ENCODE data around the gene ARHGEF28. TPM values are rescaled to one million over a fixed set of nuclear protein-coding genes. Genes with fewer than 3 reads are reported as not detected.

The ARHGEF28 gene
- total and polyA plus RNA-seq, 2 donors (not counting 1 experiment from before 2014, with no cell fraction given) = not detected

- Histone ChIP-seq H3K27ac (ENCODE audit: low read length in 2 of 2) (no peak overlapping the region), H3K36me3 (replicated peaks in 1 of 2; ENCODE audit: control extremely low read depth in 1 of 2, control insufficient read depth in 1 of 2, extremely low read depth in 1 of 2, insufficient read depth in 2 of 2, low read length in 1 of 2) (no peaks in the 10 kb centered on the region), H3K9me3 (ENCODE audit: control extremely low read depth in 1 of 3, control insufficient read depth in 2 of 3, insufficient read depth in 1 of 3, low read length in 2 of 3) (no peaks in the 10 kb centered on the region), H3K27me3 (replicated peaks in 1 of 4; ENCODE audit: control extremely low read depth in 1 of 4, control insufficient read depth in 3 of 4, insufficient read depth in 4 of 4, low read length in 3 of 4) (peaks cover 0 to 3% (median 0%) of the 10 kb centered on the region in 4 experiments), H2AFZ (ENCODE audit: insufficient read depth, low read depth, low read length, poor library complexity, severe bottlenecking) (no peak overlapping the region), H3K9ac (ENCODE audit: low read length) (no peak overlapping the region), H3K4me3 (ENCODE audit: control extremely low read depth in 1 of 5, extremely low read depth in 1 of 5, insufficient read depth in 1 of 5, low read depth in 2 of 5, low read length in 4 of 5) (no peak overlapping the region), H3K79me2 (ENCODE audit: control insufficient read depth, insufficient read depth, low read length) (no peaks in the 10 kb centered on the region), H3K4me1 (ENCODE audit: control insufficient read depth in 2 of 2, insufficient read depth in 2 of 2, low read length in 2 of 2) (no peaks in the 10 kb centered on the region), H4K20me1 (ENCODE audit: control insufficient read depth, insufficient read depth, low read length, poor library complexity, severe bottlenecking) (no peaks in the 10 kb centered on the region), H3K4me2 (replicated peaks; ENCODE audit: low read depth, low read length, poor library complexity, severe bottlenecking) (no peak overlapping the region)
- Mint-ChIP-seq H3K27ac (no peak overlapping the region), H3K4me1 (no peaks in the 10 kb centered on the region), H3K27me3 (peaks cover 17% of the 10 kb centered on the region), H3K9me3 (ENCODE audit: insufficient read depth) (no peaks in the 10 kb centered on the region), H3K4me3 (no peak overlapping the region)
- no peak for DNase-seq
- intact Hi-C loops (cut with micrococcal nuclease) = no loop called here
- 80% methylated on average over 1 of the region's 1 CpG for WGBS (ENCODE audit: insufficient coverage)
- ChIA-PET CTCF (no interaction called here), POLR2A (no interaction called here)
- TF ChIP-seq, protein P1, sequence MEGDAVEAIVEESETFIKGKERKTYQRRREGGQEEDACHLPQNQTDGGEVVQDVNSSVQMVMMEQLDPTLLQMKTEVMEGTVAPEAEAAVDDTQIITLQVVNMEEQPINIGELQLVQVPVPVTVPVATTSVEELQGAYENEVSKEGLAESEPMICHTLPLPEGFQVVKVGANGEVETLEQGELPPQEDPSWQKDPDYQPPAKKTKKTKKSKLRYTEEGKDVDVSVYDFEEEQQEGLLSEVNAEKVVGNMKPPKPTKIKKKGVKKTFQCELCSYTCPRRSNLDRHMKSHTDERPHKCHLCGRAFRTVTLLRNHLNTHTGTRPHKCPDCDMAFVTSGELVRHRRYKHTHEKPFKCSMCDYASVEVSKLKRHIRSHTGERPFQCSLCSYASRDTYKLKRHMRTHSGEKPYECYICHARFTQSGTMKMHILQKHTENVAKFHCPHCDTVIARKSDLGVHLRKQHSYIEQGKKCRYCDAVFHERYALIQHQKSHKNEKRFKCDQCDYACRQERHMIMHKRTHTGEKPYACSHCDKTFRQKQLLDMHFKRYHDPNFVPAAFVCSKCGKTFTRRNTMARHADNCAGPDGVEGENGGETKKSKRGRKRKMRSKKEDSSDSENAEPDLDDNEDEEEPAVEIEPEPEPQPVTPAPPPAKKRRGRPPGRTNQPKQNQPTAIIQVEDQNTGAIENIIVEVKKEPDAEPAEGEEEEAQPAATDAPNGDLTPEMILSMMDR (IDR thresholded peaks at IDR 0.05) = no peak
- TF ChIP-seq EZH2 (IDR thresholded peaks at IDR 0.05; ENCODE audit: borderline replicate concordance, insufficient read depth, low read depth, low read length, poor library complexity, severe bottlenecking) = no peak
- ATAC-seq (ENCODE audit: low read depth) = no peak
These were observed 212.9 kb downstream of the ARHGEF28 start for GRCh38 chr5:73838901-73839300.

- DNase-seq (no peak), ATAC-seq (ENCODE audit: low read depth) (no peak)
- no peak overlapping the region for H3K27ac ChIP-seq (ENCODE audit: low read length in 2 of 2)
- peaks cover 0 to 3% (median 0%) of the 10 kb centered on the region in 4 experiments for H3K27me3 ChIP-seq (replicated peaks in 1 of 4; ENCODE audit: control extremely low read depth in 1 of 4, control insufficient read depth in 3 of 4, insufficient read depth in 4 of 4, low read length in 3 of 4)
- H2AFZ ChIP-seq (ENCODE audit: insufficient read depth, low read depth, low read length, poor library complexity, severe bottlenecking) = no peak overlapping the region
- no peaks in the 10 kb centered on the region for H3K9me3 ChIP-seq (ENCODE audit: control extremely low read depth in 1 of 3, control insufficient read depth in 2 of 3, insufficient read depth in 1 of 3, low read length in 2 of 3)
- POLR2A ChIA-PET = no interaction called here
- Mint-ChIP-seq H3K9me3 (ENCODE audit: insufficient read depth) (no peaks in the 10 kb centered on the region), H3K4me1 (no peaks in the 10 kb centered on the region), H3K27me3 (peaks cover 19% of the 10 kb centered on the region), H3K27ac (no peak overlapping the region), H3K4me3 (no peak overlapping the region)
- intact Hi-C loops (cut with micrococcal nuclease) = no loop called here
- H3K36me3 ChIP-seq (replicated peaks in 1 of 2; ENCODE audit: control extremely low read depth in 1 of 2, control insufficient read depth in 1 of 2, extremely low read depth in 1 of 2, insufficient read depth in 2 of 2, low read length in 1 of 2) = no peaks in the 10 kb centered on the region
- no peaks in the 10 kb centered on the region for H3K79me2 ChIP-seq (ENCODE audit: control insufficient read depth, insufficient read depth, low read length)
- H3K9ac ChIP-seq (ENCODE audit: low read length) = no peak overlapping the region
- H3K4me2 ChIP-seq (replicated peaks; ENCODE audit: low read depth, low read length, poor library complexity, severe bottlenecking) = no peak overlapping the region
- CTCF ChIA-PET = no interaction called here
- TF ChIP-seq, protein P1 (IDR thresholded peaks at IDR 0.05) = no peak
- no peak for TF ChIP-seq EZH2 (IDR thresholded peaks at IDR 0.05; ENCODE audit: borderline replicate concordance, insufficient read depth, low read depth, low read length, poor library complexity, severe bottlenecking)
- H3K4me1 ChIP-seq (ENCODE audit: control insufficient read depth in 2 of 2, insufficient read depth in 2 of 2, low read length in 2 of 2) = no peaks in the 10 kb centered on the region
- H3K4me3 ChIP-seq (ENCODE audit: control extremely low read depth in 1 of 5, extremely low read depth in 1 of 5, insufficient read depth in 1 of 5, low read depth in 2 of 5, low read length in 4 of 5) = no peak overlapping the region
- no peaks in the 10 kb centered on the region for H4K20me1 ChIP-seq (ENCODE audit: control insufficient read depth, insufficient read depth, low read length, poor library complexity, severe bottlenecking)
These were observed 215.6 kb downstream of the ARHGEF28 start for GRCh38 chr5:73841641-73842040.

All from B cell (primary cell).